HG03159 (cell line): ENCODE results near the gene LKAAEAR1.
"Not testable (repeated sequence)": the region's sequence is repeated elsewhere in the genome, so short reads cannot be mapped to it uniquely, and the experiment has no call there.

Experiments
- ATAC-seq: cut with Tn5 transposase; IDR thresholded peaks from one replicate; pipeline ENCODE4 v1.9.1; 2021; ENCODE audit warnings: mild to moderate bottlenecking, moderate library complexity; ENCODE audit not compliant: unreplicated experiment

LKAAEAR1 gene

DNA sequence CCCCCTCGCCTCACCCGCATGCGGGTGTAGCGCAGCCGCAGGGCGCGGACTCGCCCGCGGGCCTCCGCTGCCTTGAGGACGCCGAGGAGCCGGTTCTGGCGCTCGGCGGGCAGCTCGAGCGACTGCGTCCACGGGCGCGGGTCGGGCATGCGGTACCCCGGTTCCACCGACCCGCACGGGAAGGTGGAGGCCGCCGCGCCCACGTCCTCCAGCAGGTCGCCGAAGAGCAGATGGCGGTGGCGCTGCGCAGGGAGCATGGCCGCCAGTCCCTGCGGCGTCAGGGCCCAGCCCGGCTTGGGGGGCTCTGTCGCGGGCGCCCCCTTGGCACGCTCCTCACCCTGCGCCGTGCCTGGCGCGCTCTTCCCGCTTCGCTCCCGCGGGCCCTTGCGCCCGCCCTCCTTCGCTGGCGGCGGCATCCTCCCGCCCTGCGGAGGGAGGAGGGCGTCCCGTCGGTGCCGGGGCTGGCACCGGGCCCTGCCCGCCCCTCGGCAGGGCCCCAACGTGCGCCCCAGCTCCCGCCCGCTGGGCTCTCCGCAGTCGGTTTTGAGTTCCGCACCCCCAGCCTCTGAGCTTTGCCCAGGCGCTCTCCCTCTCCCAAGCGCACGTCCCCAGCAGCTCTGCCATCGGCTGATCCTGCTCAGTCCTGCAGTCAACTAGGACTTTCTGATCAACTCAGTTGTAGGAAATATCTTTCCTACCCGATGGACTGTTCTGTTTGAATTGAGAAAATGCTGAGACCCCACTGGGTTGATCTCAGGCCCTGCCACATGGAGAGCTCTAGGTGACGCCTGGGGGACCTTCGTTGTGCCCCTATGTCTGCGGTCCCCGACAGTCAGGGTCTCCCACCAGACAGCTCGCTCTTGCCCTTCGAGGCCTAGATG is at the start of gene LKAAEAR1:
LKAAEAR1 (minus strand) TSS at position 595 of the 881 bp plus-strand sequence; CDS start at position 416, 179 bp downstream.
- ATAC-seq = no peak

GRCh38 chr20:64131406-64131805 is 47.2 kb upstream of the LKAAEAR1 start:
- no peak for ATAC-seq

DNA sequence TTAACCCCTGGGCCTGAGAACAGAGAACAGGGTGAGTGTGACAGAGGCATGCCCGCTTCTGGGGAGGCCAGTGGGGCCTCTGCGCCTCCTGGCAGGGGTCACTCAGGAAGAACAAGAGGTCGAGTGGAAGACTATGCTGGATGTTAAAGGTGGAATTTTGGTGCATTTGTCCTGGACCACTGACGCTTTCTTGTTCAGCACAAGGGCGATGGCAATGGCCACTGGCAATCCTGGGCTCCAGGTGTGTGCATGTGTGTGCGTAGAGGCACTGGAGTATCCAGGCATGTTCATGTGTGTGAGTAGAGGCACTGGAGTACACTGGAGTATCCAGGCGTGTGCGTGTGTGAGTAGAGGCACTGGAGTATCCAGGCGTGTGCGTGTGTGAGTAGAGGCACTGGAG is 46.7 kb upstream of the LKAAEAR1 start:
- no peak for ATAC-seq

DNA sequence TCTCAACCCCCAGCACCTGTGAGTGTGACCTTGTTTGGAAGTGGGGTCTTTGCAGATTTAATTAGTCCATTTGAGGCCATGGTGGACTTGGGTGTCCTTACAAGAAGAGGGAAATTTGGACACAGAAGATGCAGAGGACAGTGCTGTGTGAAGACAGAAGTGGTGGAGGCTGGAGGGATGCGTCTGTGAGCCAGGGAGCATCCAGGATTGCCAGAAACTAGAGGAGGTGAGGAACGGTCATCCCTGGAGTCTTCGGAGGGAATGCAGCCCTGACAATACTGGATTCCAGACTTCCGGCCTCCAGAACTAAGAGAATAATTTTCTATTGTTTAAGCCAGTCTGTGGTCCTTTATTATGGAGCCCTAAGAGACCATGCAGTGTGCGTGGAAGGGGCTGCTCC is 46.1 kb upstream of the LKAAEAR1 start:
- ATAC-seq = no peak

DNA sequence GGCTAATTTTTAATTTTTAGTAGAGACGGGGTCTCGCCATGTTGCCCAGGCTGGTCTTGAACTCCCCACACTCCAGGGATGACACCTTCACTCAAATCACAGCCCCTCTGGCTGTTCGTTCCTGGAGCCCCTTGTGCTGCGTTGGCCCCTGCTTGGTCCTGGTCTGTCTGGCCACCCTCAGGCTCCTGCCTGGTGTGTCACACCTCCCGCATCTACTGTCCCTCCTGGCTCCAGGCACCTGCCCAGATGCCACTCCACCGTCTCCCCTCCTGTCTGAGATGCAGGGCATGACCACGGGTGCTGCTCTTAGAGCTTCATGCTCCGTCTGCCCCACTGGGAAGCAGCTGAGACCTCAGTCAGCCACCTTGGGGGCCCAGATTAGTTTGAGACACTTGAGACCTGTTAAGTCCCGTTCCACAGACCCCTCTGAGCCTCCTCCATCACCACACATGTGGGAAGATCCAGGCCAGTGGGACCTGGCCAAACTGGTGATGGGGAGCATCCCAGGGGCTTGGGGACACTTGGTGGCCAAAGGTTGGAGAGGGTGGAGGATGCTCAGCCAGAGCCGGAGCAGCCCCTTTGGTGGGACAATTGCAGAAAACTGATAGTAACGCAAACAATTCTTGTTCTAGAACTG is 45.1 kb upstream of the LKAAEAR1 start:
- no peak for ATAC-seq

DNA sequence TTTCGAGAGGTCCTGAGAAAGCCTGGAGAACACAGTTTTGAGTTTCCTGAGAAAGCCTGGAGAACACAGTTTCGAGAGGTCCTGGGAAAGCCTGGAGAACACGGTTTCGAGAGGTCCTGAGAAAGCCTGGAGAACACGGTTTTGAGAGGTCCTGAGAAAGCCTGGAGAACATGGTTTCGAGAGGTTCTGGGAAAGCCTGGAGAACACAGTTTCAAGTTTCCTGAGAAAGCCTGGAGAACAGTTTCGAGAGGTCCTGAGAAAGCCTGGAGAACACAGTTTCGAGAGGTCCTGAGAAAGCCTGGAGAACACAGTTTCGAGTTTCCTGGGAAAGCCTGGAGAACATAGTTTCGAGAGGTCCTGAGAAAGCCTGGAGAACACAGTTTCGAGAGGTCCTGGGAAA is 39.3 kb upstream of the LKAAEAR1 start:
- not testable (repeated sequence) for ATAC-seq

- not testable (repeated sequence) for ATAC-seq
Observed at GRCh38 chr20:64122927-64123326, 38.7 kb upstream of the LKAAEAR1 start.

- no peak for ATAC-seq
Observed at GRCh38 chr20:64121586-64121985, 37.4 kb upstream of the LKAAEAR1 start.

DNA sequence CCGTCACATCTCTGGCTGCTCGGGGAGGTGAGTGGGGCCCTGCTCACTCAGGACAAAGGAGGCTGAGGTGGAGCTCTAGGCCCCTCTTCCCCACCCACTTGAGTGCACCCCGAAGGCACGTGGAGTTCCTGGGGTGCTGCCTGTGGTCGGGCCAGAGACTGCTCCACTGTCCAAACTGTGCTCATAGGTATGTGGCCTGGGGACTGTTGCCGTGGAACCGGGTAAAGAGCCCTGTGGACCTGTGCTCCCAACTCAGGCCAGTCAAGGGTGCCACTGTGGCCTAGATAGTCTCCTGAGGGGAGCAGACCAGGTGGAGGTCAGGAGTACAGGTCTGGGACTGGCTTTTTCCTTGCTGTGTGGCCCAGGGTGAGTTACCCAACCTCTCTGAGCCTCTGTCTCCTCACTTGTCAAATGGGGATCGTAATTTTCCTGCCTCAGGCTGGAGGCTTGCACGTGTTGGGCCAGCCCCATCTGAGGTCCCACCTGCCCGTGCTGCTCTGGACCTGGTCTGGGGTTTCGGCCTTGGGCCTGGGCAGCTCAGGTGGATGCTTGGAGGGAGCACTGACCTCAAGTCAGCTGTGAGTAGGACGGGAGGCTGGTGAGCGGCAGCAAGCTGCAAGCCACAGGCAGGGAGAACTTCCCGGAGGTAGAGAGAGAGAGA is 35.6 kb upstream of the LKAAEAR1 start:
- no peak for ATAC-seq

GRCh38 chr20:64119301-64119680 is 35.1 kb upstream of the LKAAEAR1 start:
- no peak for ATAC-seq

DNA sequence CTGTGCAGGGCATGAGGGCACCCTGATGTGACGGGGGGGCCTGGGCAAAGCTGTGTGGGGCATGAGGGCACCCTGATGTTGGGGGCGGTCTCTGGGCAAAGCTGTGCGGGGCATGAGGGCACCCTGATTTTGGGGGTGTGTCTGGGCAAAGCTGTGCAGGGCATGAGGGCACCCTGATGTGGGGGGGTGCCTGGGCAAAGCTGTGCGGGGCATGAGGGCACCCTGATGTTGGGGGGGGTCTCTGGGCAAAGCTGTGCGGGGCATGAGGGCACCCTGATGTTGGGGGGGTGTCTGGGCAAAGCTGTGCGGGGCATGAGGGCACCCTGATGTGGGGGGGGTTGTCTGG is 33.2 kb upstream of the LKAAEAR1 start:
- not testable (repeated sequence) for ATAC-seq

- ATAC-seq = no peak
Observed at GRCh38 chr20:64116541-64117431, 32.6 kb upstream of the LKAAEAR1 start.

- no peak for ATAC-seq
Observed at GRCh38 chr20:64116016-64116415, 31.8 kb upstream of the LKAAEAR1 start.

DNA sequence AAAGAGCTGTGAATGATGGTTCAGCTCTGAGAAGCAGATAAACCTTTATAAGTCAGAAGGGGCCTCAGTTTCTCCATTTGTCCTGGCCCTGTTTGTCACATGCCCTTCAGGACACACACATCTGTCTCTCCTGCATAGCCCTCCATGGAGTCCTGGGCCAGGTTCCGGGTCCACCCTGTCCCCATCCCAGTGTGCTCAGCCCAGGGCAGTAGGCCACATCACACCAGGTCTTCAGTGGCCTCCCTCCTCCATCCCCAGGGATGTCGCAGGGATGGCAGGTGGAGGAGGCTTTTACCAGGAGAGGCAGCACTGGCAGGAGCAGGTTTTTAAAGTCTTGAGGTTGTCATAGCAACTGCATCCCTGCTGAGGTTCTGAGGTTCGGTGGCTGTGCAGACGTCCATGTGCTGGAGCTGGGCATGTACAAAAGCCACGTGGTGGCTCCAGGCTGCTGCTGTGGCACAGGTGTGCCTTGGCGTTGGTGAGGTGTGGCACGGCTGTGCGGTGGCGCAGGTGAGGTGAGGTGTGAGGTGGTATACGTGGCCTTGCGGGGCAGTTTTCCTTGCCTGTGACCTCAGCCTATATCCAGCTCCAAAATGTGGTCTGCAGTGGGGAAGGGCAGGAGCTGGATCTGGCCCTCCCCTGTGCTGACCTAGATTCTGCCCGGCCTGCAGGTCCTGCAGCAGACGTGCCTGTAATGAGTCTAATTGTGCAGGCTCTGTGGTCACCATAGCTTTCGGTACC is 31.1 kb upstream of the LKAAEAR1 start:
- no peak for ATAC-seq

DNA sequence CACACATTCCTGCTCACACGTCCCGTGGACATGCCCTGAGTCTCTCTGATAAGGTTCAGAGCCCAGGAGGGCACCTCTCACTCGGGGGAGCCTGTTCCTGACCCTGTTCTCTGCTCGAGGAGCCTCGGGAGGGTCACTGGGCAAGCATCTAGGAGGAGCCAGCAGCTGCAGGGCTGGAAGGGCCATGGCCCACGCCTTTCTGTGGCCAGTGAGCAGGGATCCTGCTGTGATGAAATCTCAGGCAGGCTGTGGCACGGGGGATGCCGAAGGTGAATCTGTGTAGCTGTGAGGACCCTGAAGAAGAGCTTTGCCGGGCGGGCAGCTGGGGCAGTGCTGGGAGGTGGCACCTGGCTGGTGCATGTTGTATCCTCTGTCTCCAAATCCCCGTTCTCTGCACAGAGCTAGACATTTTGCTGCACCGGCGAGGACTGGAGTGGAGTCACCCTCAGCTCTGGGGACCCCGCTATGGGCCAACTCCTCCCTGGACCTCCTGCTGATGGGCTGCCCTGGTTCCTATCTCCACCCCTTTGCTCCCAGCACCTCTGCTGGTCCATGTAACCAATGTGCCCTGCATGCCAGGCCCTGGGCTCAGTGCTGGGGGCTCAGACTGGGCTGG is 30.3 kb upstream of the LKAAEAR1 start:
- no peak for ATAC-seq

GRCh38 chr20:64113796-64114355 is 29.7 kb upstream of the LKAAEAR1 start:
- no peak for ATAC-seq

DNA sequence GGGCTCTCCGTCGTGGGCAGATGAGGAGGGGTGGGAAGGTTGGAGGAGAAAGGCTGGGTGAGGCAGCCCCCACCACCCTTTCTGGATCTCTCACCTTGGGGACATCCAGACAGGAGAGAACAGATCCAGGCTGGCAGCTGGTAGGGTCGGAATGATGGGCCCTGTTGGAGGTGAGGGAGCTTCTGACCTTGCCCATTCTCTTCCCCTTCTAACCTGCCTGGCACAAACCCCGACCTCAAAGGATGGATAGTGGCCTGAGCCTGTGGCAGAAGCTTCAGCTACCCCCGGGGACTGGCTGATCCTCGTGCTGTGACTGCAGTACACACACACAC is 29.2 kb upstream of the LKAAEAR1 start:
- ATAC-seq = no peak

GRCh38 chr20:64112691-64113443 is 28.7 kb upstream of the LKAAEAR1 start:
- ATAC-seq = no peak
